GM21367 (cell line): Measurements from ENCODE around the gene COQ4.

Experiments used
- ATAC-seq: cut with Tn5 transposase; IDR thresholded peaks from one replicate; pipeline ENCODE4 v1.9.1; 2021; ENCODE audit not compliant: unreplicated experiment

COQ4 gene

DNA sequence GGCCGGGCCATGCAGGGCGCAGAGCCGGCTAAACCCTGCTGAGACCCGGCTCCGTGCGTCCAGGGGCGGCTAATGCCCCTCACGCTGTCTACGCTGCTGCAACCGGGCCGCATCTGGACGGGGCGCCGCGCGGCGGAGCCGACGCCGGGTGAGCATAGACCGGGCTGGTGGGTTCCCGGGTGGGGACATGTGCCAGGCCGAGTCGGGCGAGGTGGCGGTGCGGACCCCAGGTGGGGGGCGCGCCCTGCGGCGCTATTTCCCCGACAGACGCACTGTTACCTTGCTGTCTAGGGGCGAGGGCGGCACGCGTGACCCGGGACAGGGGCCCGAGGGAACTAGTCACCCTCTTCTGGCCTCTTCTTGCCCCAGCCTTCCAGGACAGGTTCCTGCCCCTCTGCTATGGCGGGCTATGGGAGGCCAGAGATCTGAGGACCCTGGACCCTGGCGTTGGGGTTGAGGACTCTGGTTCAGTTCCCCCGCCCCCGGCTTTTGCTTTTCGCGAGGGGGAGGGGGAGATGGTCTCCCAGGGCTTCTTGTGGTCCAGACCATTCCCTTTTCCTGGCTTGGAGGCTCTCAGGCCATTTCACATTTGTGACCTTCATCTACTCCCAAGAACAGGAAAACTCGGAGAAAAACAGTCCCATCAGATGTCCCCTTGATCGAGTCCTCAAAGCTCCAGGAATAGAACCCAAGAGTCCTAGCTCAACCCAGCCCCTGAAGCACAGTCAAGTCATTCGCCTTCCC, 18.2 kb downstream of the COQ4 start:
- ATAC-seq: peak; percentile 32

DNA sequence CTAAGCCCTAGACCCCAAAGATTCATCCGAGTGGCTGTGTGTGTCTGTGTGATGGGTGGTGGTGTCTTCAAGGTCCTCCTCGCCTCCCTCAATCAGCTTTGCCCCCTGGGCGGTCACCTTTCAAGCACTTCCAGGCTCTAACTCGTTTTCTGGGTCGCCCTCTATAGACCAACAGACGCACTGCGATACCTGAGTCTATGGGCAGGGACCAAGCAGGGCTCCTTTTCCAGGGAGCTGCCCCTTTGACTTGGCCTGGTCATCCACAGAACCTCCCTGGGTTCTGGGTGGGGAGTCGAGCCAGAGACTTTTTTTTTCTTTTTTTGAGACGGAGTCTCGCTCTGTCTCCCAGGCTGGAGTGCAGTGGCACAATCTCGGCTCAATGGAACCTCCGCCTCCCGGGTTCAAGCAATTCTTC, 18.8 kb downstream of the COQ4 start:
- no peak for ATAC-seq

DNA sequence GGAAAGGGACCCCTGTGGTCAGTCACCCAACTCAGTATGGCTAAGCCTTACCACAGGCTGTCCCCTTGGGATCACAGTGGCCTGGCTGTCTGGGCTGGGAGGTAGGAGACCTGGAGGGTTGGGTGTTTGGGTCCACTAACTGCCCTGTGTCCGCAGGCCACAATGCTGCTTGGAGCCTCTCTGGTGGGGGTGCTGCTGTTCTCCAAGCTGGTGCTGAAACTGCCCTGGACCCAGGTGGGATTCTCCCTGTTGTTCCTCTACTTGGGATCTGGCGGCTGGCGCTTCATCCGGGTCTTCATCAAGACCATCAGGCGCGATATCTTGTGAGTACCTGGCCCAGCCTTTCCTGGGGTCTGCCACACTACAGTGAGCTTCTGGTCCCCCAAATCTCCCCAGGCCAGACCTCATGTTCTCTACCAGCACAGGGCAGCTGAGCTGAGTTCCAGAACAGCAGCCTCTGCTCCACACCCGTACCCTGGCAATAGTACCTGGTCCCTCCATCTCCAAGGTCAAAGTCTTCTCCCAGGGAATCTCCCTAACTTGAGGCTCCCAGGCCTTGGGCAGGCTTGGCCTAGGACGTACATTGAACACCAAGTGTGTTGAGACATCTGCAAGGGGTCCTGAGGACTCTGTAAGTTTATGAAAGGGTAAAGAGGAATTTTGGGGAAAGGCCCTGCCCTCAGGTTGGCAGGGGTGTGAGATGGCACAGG, 20.5 kb downstream of the COQ4 start:
- ATAC-seq: no peak

DNA sequence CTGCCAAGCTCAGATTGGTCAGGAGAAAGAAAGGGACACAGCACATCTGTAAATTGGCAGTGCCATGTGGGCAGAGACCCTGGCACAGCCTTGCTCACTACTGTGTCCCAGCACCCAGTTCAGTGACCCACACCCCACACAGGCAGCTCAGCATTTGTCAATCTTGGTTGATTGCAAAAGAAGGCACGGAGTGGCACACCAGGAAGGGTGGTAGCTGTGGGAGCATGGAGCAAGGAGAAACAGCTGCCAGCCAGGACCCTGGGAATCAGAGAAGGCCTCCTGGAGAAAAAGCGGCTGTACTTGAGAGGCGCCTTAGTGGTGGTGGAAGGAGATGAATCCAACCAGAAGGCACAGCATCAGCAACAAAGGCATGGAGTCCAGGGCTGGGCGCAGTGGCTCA, 21.2 kb downstream of the COQ4 start:
- no peak for ATAC-seq

DNA sequence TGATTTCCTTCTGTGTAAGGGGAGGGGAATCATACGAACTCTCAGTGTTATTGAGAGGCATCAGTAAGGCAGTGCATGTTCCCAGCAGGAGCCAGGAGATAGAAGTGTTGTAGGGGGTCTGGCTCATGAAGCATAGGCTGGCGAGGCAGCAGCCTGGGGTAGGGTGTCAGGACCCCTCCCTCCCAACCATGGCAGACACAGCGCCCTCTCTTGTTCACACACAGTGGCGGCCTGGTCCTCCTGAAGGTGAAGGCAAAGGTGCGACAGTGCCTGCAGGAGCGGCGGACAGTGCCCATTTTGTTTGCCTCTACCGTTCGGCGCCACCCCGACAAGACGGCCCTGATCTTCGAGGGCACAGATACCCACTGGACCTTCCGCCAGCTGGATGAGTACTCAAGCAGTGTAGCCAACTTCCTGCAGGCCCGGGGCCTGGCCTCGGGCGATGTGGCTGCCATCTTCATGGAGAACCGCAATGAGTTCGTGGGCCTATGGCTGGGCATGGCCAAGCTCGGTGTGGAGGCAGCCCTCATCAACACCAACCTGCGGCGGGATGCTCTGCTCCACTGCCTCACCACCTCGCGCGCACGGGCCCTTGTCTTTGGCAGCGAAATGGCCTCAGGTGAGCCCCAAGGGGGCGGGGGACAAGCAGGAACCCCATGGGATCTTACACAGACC, 22.4 kb downstream of the COQ4 start:
- ATAC-seq: no peak

DNA sequence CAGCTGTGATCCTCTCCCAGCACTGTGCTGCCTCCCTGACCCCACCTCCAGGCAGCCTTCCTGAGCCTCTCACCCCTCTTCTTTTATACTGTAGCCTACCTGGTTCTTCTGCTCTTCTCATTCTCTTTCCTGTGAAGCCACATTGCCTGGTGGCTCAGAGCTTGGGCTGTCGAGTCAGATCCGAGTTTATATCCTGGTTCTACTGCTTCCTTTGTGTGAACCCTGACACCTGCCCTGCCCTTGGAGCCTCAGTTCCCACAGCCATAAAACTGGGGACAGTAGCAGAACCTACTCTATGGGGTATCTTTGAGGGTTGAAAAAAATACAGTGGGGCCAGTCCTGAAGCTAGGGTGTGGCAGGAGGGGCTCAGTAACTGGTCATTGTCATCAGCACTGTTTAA, 26.5 kb downstream of the COQ4 start:
- no peak for ATAC-seq

DNA sequence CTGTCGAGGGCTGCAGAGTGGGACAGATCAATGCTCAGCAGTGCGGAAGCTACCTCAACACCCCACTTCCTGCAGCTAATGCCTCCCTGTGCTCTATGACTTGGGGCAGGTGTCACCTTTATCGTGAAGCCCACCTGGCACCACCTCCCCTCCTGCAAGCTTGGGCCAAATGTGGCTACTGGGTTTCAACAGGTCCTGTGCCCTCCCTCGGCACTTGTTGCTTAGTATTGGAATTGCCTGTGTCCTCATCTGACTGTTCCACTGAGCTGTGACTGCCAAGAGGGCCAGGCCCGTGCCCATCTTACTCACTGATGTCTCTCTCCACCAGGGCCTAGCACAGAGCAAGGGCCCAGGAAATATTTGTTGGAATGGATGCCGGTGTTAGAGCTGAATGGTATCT, 27.1 kb downstream of the COQ4 start:
- ATAC-seq: no peak

DNA sequence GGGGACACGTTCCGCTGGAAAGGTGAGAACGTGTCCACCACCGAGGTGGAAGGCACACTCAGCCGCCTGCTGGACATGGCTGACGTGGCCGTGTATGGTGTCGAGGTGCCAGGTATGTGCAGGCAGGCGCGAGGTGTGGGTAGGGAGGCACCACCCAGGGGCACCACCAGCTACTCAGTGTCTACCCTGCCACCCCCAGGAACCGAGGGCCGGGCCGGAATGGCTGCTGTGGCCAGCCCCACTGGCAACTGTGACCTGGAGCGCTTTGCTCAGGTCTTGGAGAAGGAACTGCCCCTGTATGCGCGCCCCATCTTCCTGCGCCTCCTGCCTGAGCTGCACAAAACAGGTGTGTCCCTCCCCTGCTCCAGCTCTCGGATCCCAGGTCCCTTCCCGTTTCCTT, 32.8 kb downstream of the COQ4 start:
- ATAC-seq: no peak

DNA sequence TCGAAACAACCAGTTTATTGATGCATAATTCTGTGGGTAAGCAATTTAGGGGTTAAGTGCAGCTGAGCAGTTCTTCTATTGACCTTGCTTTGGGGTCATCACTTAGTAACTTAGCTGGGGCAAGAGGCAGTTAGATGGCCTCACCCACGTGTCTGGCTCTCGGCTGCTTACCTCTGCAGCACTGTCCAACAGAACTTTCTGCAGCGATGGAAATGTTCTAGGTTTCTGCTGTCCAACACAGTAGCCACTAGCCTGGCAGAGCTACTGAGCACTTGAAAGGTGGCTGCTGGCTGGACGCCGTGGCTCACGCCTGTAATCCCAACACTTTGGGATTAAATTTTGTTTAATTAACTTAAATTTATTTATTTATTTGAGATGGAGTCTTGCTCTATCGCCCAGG, 35.5 kb downstream of the COQ4 start:
- no peak for ATAC-seq

DNA sequence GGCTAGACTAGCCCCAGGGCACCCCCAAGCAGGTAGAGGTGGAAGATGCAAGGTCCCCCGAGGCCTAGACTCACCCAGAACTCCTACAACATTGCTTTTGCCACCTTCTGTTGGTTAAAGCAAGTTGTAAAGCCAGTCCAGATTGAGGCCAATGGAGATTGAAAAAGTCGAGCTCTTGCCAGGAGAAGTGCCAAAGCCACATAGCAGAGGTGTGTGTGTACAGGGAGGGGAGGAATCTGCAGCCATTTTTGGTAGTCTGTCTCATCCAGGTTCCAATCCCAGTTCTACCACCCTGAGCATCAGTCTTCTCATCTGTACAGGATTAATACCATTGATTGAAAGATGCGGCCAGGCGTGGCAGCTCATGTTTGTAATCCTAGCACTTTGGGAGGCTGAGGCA, 36.2 kb downstream of the COQ4 start:
- no peak for ATAC-seq

DNA sequence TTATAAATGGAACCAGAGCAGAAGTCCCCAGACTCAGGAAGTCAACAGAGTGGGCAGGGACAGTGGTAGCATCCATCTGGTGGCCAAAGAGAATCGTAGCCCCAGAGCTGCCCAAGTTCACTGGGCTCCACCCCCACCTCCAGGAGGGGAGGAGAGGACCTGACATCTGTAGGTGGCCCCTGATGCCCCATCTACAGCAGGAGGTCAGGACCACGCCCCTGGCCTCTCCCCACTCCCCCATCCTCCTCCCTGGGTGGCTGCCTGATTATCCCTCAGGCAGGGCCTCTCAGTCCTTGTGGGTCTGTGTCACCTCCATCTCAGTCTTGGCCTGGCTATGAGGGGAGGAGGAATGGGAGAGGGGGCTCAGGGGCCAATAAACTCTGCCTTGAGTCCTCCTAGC, 38.2 kb downstream of the COQ4 start:
- ATAC-seq: no peak

DNA sequence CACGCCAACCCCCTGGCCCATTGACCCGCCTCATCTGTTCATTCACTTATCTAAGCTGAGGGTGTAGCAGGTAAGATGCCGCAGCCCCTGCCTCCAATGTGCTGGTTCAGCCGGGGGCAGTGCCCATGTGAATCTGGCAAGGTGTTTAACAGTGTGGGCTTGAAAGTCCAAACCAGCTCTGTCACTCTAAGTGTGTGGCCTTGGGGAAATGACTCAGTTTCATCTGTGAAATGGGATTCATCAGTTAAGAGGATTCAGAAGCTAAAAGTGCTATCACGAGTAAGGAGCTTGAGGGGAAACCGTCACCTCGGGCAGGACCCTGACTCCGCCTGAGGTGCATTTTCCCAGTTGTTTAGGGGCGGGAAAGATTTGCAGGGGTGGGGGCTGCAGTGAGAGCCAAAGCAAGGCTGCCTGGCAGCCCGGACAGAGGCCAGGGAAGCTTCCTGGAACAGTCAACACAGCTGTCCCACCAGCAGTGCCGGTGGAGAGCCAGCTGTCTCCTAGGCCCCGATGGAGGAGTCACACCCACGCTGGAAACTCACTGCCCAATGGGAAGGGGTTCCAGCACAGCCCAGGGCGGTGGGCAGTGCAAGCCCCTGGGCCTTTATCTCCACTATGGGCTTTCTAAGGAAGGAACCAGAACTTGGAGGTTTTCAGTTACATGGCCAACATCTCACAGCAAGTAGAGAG, 38.8 kb downstream of the COQ4 start:
- no peak for ATAC-seq

DNA sequence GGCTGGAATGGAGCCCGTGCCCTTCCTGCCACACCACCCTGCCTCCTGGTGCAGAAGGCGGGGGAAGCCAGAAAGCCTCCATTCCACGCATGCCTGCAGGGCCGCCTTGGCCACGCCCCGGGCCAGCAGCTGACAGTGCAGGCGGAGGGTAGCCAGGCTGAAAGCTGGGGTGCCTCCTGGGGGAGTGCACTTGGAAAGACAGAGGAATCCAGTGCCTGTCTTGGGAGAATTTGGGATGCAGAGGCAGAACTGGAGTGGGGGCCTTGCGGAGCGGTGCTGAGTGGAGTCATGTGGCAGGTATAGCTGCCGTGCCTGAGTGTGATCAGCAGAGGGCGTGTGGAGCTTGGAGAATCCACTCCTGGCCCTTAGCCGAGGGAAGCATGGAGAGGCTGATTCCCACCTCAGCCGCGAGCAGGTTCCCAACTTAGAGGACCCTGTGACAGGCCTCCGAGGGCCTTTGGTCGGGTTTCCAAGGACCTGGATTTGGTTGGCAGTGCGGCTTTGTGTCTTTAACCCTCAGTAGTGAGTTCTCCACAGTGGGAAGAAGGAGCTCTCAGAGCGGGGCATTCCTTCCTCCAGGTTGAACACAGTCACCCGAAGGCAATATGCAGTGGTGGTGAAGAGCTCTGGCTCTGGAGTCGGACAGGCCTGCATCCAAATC, 39.5 kb downstream of the COQ4 start:
- ATAC-seq: peak; percentile 60

DNA sequence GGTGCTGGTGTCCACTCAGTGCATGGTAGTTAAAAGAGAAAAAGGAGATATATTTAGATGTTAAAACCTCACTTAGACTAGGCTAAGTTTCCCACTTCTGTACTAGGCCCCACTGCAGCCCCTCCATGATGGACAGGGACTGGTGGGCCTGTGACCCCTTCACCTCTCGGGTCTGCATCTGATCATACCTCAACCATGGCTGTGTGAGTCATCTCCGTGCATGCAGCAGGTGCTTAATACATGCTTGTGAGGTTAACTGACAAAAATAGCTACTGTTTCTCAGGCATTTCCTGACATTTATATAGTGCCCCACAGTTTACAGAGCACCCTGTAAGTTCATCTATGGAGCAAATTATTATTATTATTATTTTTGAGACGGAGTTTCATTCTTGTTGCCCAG, 40.1 kb downstream of the COQ4 start:
- ATAC-seq: no peak

DNA sequence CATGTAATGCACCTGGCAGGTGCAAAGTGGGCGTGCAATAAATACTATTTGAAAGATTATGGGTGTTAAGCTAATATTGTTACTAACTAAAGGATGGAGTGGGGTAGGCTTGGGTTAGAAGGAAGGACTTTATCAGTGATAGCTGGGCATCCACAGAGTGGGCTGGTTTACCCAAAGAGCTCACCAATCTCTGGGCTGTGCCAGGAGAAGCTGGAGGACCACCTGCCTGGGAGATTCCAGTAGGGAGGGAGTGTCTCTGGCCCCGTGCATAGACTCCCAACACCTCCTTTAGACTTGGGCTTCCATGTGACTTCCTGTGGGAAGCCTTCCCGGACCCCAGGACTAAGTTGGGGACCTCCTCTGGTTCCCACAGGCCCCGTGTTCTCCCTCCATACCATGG, 42.9 kb downstream of the COQ4 start:
- ATAC-seq: no peak

DNA sequence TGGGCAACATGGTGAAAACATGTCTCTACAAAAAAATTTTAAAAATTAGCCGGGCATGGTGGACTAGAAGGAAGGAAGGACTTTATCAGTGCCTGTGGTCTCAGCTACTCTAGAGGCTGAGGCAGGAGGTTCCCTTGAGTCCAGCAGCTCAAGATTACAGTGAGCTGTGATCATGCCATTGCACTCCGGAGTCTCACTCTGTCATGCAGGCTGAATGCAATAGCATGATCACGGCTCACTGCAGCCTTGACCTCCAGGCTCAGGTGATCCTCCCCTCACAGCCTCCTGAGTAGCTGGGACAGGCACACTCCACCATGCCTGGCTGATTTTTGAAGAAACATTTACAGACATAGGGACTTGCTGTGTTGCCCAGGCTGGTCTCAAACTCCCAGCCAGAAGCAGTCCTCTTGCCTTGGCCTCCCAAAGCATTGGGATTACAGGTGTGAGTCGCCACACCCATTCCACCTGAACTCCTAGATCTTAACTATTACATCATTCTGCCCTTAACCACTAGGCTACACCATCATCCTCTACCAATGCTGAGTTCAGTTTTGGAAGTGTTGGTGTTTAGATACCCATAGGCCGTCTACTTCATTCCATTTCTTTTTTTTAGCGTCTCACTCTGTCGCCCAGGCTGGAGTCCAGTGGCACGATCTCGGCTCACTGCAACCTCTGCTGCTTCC, 46.5 kb downstream of the COQ4 start:
- no peak for ATAC-seq

DNA sequence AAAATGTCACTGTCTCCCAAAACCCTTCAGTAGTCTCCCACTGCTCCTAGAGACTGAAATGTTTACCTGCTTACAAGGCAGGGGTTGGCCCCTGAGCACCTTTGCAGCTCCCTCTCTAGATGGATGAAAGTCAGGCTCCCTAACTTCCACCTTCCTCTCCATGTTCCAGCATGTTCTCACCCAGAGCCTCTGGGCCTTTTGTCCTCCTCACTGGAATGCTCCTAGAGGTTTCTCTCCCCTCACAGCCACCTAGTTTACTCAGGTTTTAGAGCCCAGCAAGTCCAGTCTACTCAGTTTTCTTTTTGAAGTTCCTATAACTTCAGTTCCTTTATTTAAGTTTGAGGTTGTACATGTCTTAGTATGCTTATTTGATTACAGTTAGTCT, 47.7 kb downstream of the COQ4 start:
- no peak for ATAC-seq

DNA sequence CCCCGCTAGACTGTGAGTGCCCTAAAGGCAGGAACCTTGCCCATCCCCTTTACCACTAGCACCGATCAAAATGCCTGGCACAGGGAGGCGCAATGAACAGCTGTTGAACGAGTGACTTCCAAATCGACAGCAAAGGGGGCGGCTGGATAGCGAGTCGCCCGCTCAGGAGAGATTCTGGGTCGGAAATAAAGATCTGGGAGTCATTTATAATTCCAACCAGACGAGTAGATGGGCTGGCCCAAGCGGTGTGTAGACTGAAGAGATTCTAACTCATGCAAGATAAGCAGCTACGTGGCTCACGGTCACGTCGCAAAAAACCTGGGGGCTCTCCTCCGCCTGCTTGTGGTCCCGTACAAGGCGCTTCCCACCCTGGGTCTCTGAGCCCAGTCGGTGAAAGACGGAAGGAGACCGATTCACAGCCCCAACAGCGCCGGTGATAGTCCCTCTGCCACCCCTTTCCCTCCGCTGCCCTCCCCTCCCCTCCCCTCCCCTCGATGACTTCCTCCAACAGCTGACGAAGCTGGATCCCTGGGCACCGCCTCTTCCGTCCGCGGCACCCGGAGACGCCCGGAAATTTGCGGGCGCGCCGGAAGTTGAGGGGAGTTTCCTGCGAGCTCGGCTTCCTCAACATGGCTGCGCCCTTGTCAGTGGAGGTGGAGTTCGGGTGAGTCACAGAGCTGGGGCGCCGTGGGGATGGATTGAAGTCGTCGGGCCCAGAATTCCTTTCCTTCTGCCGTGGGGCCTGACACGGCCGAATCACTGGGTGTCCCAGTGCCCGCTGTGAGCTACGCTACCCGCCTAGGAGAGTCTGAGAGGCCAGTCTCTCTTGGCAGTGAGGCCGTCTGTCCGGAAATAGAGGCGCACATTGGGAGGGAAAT, 48.4 kb downstream of the COQ4 start, which contains the start of gene URM1:
Gene URM1 (plus strand): TSS at position 623 of the 878 bp plus-strand sequence. CDS start 7 bp downstream, at position 630.
- ATAC-seq: peak; percentile 82

DNA sequence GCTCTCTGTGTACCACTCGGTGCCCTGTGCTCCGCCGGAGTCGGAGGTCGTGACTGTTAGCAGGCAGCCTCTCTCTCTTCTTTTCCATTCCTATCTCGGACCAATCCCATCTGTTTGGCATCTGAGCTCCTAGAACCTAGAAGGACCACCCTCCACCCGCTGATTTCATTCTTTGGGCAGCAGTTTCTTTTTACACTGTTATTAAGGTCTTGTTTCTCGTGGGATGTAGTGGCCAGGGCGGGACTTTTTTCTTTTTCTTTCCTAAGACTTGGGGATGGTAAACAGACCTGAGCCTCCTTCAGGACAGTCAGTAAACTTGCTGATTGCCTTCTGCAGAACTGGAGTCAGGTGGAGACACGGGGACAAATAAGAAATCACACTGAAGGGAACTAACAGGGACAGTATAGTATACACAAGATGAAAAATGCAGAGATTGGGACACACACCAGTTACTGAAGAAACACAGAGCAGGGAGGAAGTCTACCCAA, 49.0 kb downstream of the COQ4 start:
- ATAC-seq: no peak
